Transverse colon (tissue), 4 donors: ENCODE data around the gene CAPN15. TPM values are rescaled to one million over a fixed set of nuclear protein-coding genes. Genes with fewer than 3 reads are reported as not detected.

Source experiments
- DNase-seq: peaks from one replicate; pipeline ENCODE4 v3.0.0-alpha.2; 2019
- H3K27ac ChIP-seq, 4 donors: fragments of 200-600 bp; sonication (generic); 2 replicates each; pipeline ENCODE4 v1.5.1; 2016 to 2018; ENCODE audit warnings: inconsistent platforms in 4 of 4
- H3K27me3 ChIP-seq: fragments of 200-600 bp; sonication (generic); 2 replicates; pipeline ENCODE4 v1.5.1; 2017; ENCODE audit warnings: inconsistent platforms
- H3K36me3 ChIP-seq, 4 donors: fragments of 200-600 bp; sonication (generic); 2 replicates each; pipeline ENCODE4 v1.5.1; 2017 to 2019; ENCODE audit warnings: inconsistent platforms in 4 of 4
- H3K4me1 ChIP-seq, 4 donors: fragments of 200-600 bp; sonication (generic); 2 replicates each; pipeline ENCODE4 v1.5.1; 2017 to 2020; ENCODE audit warnings: inconsistent platforms in 4 of 4
- H3K4me3 ChIP-seq, 4 donors: fragments of 200-600 bp; sonication (generic); 1 replicate in 1 of 4; 2 replicates in 3 of 4; pipeline versions ENCODE4 v1.5.1 to v1.6.1; 2017 to 2019; ENCODE audit warnings: inconsistent platforms in 4 of 4
- H3K9me3 ChIP-seq, 2 donors: fragments of 200-600 bp; sonication (generic); 2 replicates each; pipeline ENCODE4 v1.5.1; 2017 to 2019; ENCODE audit warnings: inconsistent platforms in 2 of 2
- CTCF ChIP-seq, 5 experiments: fragments of 200-600 bp in 3 of 5; fragments of 450-650 bp in 2 of 5; sonication (generic) in 3 of 5; IDR thresholded peaks; 1 replicate in 2 of 5; 2 replicates in 3 of 5; pipeline ENCODE4 v1.5.1; 2016 to 2017; ENCODE audit warnings: antibody characterized with exemption in 5 of 5, inconsistent platforms in 3 of 5, mild to moderate bottlenecking in 2 of 5, moderate library complexity in 1 of 5
- EP300 ChIP-seq: sonication (generic); formaldehyde crosslinking; IDR thresholded peaks from one replicate; pipeline ENCODE4 v1.6.1; 2017; ENCODE audit warnings: antibody characterized with exemption, low read depth
- POLR2A ChIP-seq: fragments of 450-650 bp; IDR thresholded peaks from one replicate; pipeline ENCODE4 v1.6.1; 2016; ENCODE audit warnings: antibody characterized with exemption, mild to moderate bottlenecking, moderate library complexity
- POLR2AphosphoS5 ChIP-seq, 3 donors: sonication (generic); formaldehyde crosslinking; IDR thresholded peaks; one replicate each; pipeline ENCODE4 v1.6.1; 2016; ENCODE audit warnings: antibody characterized with exemption in 3 of 3
- WGBS, 2 donors: methylation state at CpG; one replicate each; pipeline ENCODE4 v1.1.5; 2018; ENCODE audit warnings: low coverage in 1 of 2; 5-methylcytosine and 5-hydroxymethylcytosine counted together
- in situ Hi-C, 4 donors: fragments of 200-750 bp; cut with MboI; loops; one replicate each; pipeline versions ENCODE4 v1.15.0 to v1.15.1; 2017; ENCODE audit warnings: low sequenced_read_pairs in 3 of 4, low pct_ligation_motif_present in 1 of 4, low pct_unique_long_range_greater_than_20kb in 1 of 4
- intact Hi-C: fragments of 100-400 bp; cut with DNase I; formaldehyde crosslinking; loops from one replicate; pipeline ENCODE4 v1.15.1; 2023; ENCODE audit warnings: low total_unique reads
- total RNA-seq, 4 donors: library from RNA; depleted of rRNA; stranded (reverse); fragments of >200 nt; gene quantifications; one replicate each; pipeline ENCODE4 v1.1.0, GENCODE V29; 2016

The CAPN15 gene
- total RNA-seq, 4 donors from 2014 or later = 108 to 388 (median 175) TPM

DNA sequence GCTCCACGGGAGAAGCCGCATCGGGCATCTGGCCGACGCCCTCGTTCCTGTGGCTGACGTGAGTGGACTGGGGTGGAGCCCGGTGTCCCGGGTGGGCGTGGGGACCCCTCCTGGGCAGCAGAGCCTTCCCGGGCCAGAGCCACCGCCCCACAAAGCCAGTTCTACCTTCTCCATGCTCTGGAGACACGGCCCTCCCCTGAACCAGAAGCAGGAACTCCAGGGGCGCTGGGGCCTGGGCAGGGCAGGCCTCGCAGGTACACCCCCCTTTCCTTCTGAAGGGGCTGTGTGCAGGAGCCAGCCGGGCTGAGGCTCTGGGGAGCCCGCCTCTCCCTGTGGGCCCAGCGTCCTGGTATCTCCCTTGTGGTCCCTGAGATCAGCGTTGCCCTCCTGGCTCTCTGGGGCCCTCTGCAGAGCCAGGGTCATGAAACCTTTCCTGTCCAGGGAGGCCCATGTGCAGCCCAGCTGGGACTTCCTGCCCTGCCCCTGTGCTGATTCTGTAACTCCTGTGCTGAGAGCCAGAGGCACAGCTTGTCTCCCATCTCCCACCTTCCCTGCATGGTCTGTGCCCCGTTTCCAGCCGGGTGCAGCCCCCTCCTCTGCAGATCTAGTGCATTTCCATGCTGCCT lies 48.8 kb downstream of the CAPN15 start:
- intact Hi-C loops = loop anchor here (5.0 kb wide), 1 partner anchor 86 kb away; no protein-coding TSS in a partner anchor
- no peak overlapping the region for H3K4me3 ChIP-seq
- H3K36me3 ChIP-seq = peaks cover 0 to 10% (median 0%) of the 10 kb centered on the region in 4 donors
- H3K4me1 ChIP-seq = peaks cover 0 to 6% (median 2%) of the 10 kb centered on the region in 4 donors
- no peak overlapping the region for H3K27ac ChIP-seq
- in situ Hi-C loops = no loop called here
- H3K9me3 ChIP-seq = no peaks in the 10 kb centered on the region
- 80 to 89% methylated on average over 1 to 17 of the region's 21 CpGs for WGBS, 2 donors
- no peak for TF ChIP-seq EP300
- TF ChIP-seq CTCF (IDR thresholded peaks at IDR 0.05) = no peak
- TF ChIP-seq POLR2A = no peak
- TF ChIP-seq POLR2AphosphoS5 (IDR thresholded peaks at IDR 0.05) = no peak
- DNase-seq = no peak
- no peaks in the 10 kb centered on the region for H3K27me3 ChIP-seq

DNA sequence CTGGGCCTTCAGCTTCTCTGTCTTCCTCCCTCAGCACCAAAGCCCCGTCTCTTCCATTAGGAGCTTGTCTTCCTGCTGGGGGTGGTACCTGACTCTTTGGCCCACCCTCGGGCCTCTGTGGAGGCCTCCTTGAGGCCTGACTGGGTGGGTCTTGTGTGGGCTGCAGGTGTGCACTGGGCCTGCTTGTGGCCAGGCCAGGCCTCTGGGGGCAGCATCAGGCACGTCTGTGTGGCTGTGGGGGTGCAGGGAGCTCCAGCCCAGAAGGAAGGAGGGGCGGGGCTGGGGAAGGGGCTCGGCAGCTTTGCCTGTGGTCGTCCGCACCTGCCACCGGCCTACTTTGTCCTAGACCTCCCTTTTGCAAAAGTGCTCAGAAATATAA lies 49.3 kb downstream of the CAPN15 start:
- intact Hi-C loops = loop anchor here (5.0 kb wide), 1 partner anchor 85 kb away; no protein-coding TSS in a partner anchor
- Histone ChIP-seq H3K4me3 (no peak overlapping the region), H3K27me3 (no peaks in the 10 kb centered on the region), H3K9me3 (no peaks in the 10 kb centered on the region), H3K36me3 (peaks cover 0 to 10% (median 0%) of the 10 kb centered on the region in 4 donors), H3K4me1 (peaks cover 0 to 6% (median 2%) of the 10 kb centered on the region in 4 donors), H3K27ac (no peak overlapping the region)
- in situ Hi-C loops = no loop called here
- TF ChIP-seq EP300 (no peak), CTCF (IDR thresholded peaks at IDR 0.05) (no peak), POLR2A (no peak), POLR2AphosphoS5 (IDR thresholded peaks at IDR 0.05) (no peak)
- 67% methylated on average over 8 of the region's 8 CpGs; no CpG with 5 or more reads in 1 of the 2 donors for WGBS, 2 donors
- no peak for DNase-seq

DNA sequence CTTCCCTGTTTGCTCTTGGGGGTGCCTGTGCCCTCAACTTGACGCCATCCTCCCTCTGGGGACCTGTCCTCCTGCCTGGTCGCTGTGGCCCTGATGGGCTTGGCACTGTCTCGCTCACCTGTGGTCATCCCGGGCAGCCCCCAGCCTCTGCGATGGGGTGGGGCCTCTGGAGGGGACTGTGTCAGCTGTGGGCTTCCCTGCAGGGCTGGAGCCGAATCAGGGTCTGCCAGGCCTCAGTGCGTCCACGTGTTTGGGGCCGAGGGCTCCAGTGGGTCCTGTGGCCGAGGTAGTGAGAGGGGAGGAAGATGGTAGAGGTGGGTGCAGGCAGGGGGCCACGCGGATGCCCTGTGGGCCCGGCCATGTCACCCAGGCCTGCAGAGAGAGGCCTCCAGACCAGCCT lies 50.3 kb downstream of the CAPN15 start:
- Histone ChIP-seq H3K4me1 (peaks cover 0 to 6% (median 2%) of the 10 kb centered on the region in 4 donors), H3K36me3 (peaks cover 0 to 10% (median 0%) of the 10 kb centered on the region in 4 donors), H3K9me3 (no peaks in the 10 kb centered on the region), H3K27me3 (no peaks in the 10 kb centered on the region), H3K27ac (no peak overlapping the region), H3K4me3 (no peak overlapping the region)
- DNase-seq = no peak
- TF ChIP-seq EP300 = no peak
- WGBS, 2 donors = 93% methylated on average over 13 of the region's 13 CpGs; no CpG with 5 or more reads in 1 of the 2 donors
- intact Hi-C loops = loop anchor here (5.0 kb wide), 1 partner anchor 85 kb away; no protein-coding TSS in a partner anchor
- in situ Hi-C loops = no loop called here

GRCh38 chr16:578232-578869 lies 50.8 kb downstream of the CAPN15 start:
- no peak overlapping the region for H3K4me3 ChIP-seq
- no peaks in the 10 kb centered on the region for H3K9me3 ChIP-seq
- H3K27me3 ChIP-seq = no peaks in the 10 kb centered on the region
- peaks cover 0 to 10% (median 0%) of the 10 kb centered on the region in 4 donors for H3K36me3 ChIP-seq
- no peak for DNase-seq
- 60 to 77% methylated on average over 1 to 14 of the region's 24 CpGs for WGBS, 2 donors
- H3K4me1 ChIP-seq = peaks cover 0 to 6% (median 2%) of the 10 kb centered on the region in 4 donors
- in situ Hi-C loops = no loop called here
- no peak overlapping the region for H3K27ac ChIP-seq
- intact Hi-C loops = loop anchor here (5.0 kb wide), 1 partner anchor 84 kb away; no protein-coding TSS in a partner anchor
- TF ChIP-seq CTCF (IDR thresholded peaks at IDR 0.05) = no peak
- no peak for TF ChIP-seq POLR2AphosphoS5 (IDR thresholded peaks at IDR 0.05)
- no peak for TF ChIP-seq POLR2A
- no peak for TF ChIP-seq EP300
